SK-N-SH (cell line): Measurements from ENCODE around the gene PAFAH1B2.

Experiments
- CTCF ChIP-seq: fragments of 200-600 bp; sonication (generic); IDR thresholded peaks from 2 replicates; pipeline ENCODE4 v1.6.1; 2017; ENCODE audit warnings: antibody characterized with exemption, mild to moderate bottlenecking, moderate library complexity
- FOXJ3 ChIP-seq: sonication (generic); formaldehyde crosslinking; IDR thresholded peaks from 2 replicates; pipeline ENCODE4 v1.5.1; 2020; ENCODE audit warnings: mild to moderate bottlenecking, missing genetic modification reagents
- JUND ChIP-seq: IDR thresholded peaks from 2 replicates; pipeline ENCODE4 v1.4.0; 2012
- MAX ChIP-seq: IDR thresholded peaks from 2 replicates; pipeline ENCODE4 v1.4.0; 2012; ENCODE audit warnings: low read depth
- POLR2AphosphoS5 ChIP-seq: IDR thresholded peaks from 2 replicates; pipeline ENCODE4 v1.6.1; 2012; ENCODE audit warnings: low read depth, low read length
- REST ChIP-seq: IDR thresholded peaks from 2 replicates; pipeline ENCODE4 v1.6.1; 2012; ENCODE audit warnings: mild to moderate bottlenecking, low read depth, low read length, moderate library complexity
- SMC3 ChIP-seq: IDR thresholded peaks from 2 replicates; pipeline ENCODE4 v1.6.1; 2012; ENCODE audit warnings: low read depth, low read length, improper control_type of control experiment

GRCh38 chr11:117194267-117194666 is 50.2 kb downstream of the PAFAH1B2 start:
- no peak for TF ChIP-seq MAX
- no peak for TF ChIP-seq FOXJ3 (CRISPR knock-in tag)
- TF ChIP-seq REST: no peak
- no peak for TF ChIP-seq SMC3
- TF ChIP-seq CTCF: no peak
- TF ChIP-seq POLR2AphosphoS5: no peak
- TF ChIP-seq JUND: no peak
